ENCODE data around the gene FGF6.

DNA sequence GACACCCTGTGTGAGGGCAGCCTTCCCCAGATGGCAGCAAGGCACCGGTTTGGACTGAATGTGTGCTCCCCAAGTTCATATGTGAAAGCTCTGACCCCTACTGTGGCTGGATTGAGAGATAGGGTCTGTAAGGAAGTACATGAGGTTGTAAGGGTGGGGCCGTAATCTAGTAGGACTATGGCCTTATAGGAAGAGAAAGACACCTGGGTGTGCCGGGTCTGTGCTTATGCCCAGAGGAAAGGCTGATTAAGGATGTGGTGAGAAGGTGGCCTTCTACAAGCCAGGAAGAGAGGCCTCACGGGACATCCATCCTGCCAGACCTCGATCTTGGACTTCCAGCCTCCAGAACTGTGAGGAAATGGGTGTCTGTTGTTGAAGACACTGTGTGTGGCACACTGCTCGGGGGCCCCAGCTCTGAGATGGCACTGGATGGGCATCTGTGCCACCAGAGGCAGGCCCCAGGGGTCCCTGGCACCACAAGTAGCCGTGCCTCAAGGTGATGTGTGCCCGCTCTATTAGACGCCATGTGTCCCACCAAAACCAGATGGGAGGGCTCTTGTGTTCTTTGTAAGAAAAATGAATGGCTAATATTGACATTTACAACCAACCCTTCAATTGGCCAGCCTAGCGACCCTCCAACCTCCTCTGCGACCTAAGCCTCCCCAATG, 22.0 kb downstream of the FGF6 start:
- TF ChIP-seq, protein P1, sequence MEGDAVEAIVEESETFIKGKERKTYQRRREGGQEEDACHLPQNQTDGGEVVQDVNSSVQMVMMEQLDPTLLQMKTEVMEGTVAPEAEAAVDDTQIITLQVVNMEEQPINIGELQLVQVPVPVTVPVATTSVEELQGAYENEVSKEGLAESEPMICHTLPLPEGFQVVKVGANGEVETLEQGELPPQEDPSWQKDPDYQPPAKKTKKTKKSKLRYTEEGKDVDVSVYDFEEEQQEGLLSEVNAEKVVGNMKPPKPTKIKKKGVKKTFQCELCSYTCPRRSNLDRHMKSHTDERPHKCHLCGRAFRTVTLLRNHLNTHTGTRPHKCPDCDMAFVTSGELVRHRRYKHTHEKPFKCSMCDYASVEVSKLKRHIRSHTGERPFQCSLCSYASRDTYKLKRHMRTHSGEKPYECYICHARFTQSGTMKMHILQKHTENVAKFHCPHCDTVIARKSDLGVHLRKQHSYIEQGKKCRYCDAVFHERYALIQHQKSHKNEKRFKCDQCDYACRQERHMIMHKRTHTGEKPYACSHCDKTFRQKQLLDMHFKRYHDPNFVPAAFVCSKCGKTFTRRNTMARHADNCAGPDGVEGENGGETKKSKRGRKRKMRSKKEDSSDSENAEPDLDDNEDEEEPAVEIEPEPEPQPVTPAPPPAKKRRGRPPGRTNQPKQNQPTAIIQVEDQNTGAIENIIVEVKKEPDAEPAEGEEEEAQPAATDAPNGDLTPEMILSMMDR (IDR thresholded peaks at IDR 0.05; ENCODE audit: low read length) = no peak
- TF ChIP-seq EZH2 (IDR thresholded peaks at IDR 0.05; ENCODE audit: borderline replicate concordance, low read length) = no peak

All from OCI-LY1 (cell line).